ENCODE measurements around the gene HMGCL.

DNA sequence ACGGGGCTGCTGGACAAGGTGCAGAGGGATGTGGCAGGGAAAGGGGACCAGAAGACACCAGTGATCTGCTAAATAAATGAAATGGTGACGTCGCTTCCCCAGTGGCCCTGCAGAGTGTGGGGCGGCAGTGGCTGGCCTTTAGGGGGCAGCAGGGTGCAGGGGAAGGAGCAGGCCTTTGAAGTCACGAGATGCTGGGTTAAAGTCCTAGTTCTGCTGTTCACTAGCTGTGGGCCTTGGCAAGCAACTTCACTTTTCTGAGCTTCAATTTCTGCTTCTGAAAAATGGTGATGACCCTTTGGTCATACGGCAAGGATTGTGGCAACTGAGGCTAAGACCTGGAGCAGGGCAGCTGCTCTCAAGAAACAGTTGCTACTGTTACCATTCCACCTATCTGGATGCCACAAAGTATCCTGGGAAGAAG is 15.5 kb downstream of the HMGCL start:
- TF ChIP-seq, protein P1, sequence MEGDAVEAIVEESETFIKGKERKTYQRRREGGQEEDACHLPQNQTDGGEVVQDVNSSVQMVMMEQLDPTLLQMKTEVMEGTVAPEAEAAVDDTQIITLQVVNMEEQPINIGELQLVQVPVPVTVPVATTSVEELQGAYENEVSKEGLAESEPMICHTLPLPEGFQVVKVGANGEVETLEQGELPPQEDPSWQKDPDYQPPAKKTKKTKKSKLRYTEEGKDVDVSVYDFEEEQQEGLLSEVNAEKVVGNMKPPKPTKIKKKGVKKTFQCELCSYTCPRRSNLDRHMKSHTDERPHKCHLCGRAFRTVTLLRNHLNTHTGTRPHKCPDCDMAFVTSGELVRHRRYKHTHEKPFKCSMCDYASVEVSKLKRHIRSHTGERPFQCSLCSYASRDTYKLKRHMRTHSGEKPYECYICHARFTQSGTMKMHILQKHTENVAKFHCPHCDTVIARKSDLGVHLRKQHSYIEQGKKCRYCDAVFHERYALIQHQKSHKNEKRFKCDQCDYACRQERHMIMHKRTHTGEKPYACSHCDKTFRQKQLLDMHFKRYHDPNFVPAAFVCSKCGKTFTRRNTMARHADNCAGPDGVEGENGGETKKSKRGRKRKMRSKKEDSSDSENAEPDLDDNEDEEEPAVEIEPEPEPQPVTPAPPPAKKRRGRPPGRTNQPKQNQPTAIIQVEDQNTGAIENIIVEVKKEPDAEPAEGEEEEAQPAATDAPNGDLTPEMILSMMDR (optimal IDR thresholded peaks at IDR 0.05 in 1 of 3, IDR thresholded peaks at IDR 0.05 in 1 of 3, conservative IDR thresholded peaks at IDR 0.05 in 1 of 3; ENCODE audit: extremely low read depth in 1 of 3, insufficient read depth in 2 of 3, low read length in 3 of 3): peak; percentile 88 to 95 (median 90)
- no peak for TF ChIP-seq EZH2 (IDR thresholded peaks at IDR 0.05; ENCODE audit: low read length)

Measured in keratinocyte (primary cell).